HG03469 (cell line): ENCODE results near the gene TRIM41.
A peak's percentile ranks its signal among the peaks of the same experiment; 100 is the strongest.
"Not testable (repeated sequence)": the region's sequence is repeated elsewhere in the genome, so short reads cannot be mapped to it uniquely, and the experiment has no call there.

ENCODE experiments used
- ATAC-seq: cut with Tn5 transposase; IDR thresholded peaks from one replicate; pipeline ENCODE4 v1.9.1; 2021; ENCODE audit warnings: mild to moderate bottlenecking, moderate library complexity, moderate number of reproducible peaks; ENCODE audit not compliant: unreplicated experiment

Gene TRIM41

DNA sequence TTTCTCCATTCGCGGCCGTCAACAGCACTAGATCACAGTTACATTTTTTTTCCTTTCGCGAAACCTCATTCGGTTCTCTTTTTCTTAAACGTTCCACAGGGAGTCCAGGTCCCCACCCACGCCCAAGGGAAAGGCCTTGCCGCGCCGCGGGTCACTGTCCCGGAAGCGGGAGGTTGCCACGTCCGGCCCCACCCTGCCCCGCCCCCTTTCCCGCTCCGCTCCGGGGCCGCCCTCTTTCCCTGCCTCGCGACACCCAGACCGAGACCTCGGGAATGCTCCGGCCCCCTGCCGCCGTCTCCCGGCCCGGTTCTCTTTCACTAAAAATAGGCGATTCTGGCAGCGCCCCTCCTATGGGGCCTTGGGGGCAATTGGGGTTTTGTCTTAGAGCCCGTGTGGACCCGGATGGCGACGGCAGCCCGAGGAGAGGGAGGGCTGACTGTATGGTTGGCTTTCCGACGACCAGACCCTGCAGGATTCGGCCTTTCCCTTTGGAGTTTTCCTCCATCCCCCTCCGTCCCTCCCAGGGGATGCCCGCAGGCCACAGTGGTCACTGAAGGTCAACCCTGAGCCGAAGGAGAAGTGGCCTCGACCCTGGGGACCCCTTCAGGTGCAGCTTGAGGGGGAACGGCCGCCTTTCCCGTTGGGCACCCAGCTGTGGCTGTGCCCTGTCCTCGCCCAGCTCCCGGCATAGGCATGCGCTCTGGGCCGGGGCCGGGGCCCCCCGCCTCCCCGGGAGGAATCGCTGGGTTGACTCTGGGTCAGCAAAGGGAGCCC lies 23.4 kb downstream of the TRIM41 start:
- no peak for ATAC-seq

DNA sequence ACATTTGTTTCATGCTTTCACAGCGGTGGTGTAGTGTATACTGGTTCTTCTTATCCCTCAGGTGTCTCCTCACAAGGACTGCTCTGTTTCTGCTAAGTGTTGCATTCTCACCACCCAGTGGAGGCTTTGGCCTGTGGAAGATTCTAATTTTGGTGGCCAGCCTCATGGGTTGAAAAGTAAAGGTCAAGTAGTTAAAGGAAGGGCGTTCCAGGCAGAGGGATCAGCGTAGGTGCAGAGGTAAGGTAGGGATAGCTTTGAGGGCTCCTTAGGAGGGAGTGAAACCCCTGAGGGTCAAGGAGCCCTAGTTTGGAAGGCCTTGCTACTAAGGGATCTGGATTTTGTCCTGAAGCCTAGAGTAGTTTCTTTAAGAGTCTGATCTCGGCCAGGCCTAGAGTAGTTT lies 25.2 kb downstream of the TRIM41 start:
- ATAC-seq = no peak

DNA sequence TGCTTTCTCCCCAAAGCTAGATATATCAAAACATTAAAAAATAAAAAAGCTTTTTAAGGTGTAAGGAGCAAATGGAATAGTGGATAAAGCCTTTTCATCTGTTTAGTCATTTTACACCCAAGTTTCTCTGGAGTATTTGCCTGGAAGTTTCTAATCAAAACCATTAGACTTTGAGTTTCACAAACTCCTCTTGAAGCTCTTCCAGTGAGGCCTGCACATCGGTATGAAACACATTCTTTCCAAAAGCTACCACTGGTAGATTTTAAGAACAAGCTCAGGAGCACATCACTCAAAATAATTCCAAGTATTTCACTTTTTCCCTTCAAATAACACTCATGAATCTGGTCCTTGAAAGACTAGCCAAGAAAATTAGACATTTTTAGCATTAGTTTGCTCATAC lies 32.2 kb downstream of the TRIM41 start:
- ATAC-seq = no peak

DNA sequence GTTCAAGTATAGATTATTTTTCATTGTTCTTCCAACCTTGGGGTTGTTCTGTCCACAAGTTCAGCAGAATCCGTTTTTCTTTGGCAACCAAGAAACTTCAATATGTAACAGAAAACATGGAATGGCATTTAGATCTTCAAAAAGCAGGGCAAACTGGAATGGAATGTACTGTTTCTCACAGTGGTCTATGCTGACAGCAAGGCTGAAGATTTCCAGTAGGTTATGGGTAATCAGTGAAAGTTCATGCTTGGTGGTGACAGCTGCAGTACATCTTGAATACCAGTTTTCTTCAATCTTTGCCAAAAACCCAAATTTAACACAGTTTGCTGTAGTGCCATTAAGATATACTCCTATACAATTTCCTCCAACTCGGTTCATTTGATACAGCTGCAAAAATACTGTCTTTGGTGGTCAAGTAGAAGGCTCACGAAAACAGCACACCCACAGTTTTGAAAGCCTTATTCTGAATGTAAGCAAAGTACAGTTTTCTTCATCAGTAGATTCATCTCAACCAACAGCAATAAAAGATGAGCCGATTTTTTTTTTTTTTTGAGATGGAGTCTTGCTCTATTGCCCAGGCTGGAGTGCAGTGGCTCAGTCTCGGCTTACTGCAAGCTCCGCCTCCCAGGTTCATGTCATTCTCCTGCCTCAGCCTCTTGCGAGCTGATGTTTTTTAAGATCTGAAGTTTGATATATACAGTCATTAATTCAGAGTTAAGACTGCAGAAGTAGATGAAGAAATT lies 32.9 kb downstream of the TRIM41 start:
- ATAC-seq = no peak

DNA sequence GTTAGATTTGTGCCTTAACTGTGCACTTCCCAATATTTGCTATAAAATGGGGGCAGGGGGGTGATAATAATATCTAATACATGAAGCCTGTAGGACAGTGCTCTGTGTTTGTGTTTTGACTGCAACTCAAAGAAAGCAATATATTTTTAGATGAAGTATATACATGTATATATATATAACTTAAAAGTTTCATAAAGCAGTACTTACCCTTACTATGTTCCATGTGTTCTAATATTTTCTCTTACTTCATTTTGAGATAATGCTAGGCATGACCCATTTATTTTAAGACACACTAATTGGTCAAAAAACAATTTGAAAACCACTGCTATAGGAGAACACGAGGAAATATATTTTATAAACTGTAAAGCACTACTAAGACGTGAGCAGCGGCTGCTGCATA lies 35.5 kb downstream of the TRIM41 start:
- ATAC-seq = no peak

DNA sequence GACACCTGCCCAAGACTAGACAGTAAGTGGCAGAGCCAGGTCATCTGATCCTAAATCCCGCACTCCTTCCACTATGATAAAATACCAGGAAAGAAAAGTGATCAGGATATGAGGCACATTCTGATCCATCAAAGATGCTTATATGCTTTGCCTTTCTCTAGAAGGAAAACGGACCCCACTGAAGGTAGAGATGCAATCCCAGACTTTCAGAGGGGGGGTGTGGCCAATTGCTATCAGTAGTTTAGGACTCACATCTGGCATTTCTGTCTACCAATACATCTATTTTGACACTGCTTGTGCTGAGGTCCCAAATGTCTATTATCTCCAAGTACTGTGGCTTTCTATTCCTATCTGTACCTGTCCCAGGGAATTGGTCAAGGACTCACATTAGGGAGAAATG lies 36.2 kb downstream of the TRIM41 start:
- ATAC-seq = no peak

DNA sequence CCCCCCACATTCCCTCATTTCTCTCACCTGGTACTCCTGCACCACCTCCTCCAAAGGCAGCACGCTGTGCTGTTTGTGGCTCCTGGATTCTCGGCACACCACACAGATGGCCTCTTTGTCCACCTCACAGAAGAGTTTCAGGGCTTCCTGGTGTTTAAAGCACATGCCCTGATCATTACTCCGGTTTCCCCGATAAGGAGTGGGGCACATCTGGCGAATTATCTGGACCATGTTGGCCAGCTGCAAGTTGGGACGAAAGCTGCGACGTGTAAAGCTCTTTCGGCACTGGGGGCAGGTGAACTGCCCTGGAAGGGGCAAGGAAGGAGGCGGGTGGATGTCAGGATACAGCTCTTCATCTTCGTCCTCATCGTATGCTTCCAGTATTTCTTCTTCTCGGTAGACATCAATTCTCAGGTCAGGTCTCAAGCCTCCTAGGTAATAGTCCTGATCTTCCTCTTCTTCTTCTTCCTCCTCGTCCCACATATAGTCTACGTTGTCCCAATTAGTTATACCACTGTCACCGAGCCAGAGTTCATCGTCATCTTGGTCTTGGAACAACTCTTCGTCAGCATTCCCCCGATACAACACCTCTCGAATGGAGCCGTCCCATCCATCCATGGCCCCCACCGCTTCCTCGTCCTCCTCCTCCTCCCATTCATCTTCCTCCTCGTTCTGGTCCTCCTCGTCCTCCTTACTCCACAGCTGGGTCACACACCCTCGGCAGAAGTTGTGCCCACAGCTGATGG lies 37.1 kb downstream of the TRIM41 start:
- no peak for ATAC-seq

DNA sequence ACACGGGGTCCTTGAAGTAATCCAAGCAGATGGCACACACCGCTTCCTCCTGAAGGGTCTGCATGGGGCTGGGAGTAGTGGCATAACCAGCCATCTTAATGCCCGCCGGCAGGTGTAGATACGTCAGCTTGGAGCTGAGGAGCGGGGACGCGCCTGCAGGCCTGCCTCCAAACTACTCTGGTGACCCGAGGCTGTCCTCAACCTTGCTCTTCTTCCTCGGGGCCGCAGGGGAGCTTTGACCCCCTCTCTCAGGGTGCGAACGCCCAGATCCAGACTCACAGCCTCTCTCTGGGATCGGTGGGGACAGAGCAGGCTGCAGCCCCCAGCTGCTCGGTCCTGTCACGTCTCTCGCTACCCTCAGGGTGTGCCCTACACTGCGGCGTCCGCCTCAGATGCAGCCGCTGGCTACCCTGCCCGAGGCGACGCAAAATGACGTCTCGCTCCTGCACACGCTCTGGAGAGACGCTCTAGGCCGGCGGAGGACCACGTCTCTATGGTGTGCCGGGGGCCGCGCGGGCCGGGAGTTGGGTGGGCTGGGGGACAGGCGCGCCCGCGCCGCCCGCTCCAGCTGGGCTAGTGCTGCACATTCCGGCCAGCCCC lies 37.7 kb downstream of the TRIM41 start, which contains the start of gene TRIM52:
TRIM52 (minus strand) TSS at position 424 of the 600 bp plus-strand sequence; CDS start at position 94, 330 bp downstream.
- peak; percentile 78 for ATAC-seq

DNA sequence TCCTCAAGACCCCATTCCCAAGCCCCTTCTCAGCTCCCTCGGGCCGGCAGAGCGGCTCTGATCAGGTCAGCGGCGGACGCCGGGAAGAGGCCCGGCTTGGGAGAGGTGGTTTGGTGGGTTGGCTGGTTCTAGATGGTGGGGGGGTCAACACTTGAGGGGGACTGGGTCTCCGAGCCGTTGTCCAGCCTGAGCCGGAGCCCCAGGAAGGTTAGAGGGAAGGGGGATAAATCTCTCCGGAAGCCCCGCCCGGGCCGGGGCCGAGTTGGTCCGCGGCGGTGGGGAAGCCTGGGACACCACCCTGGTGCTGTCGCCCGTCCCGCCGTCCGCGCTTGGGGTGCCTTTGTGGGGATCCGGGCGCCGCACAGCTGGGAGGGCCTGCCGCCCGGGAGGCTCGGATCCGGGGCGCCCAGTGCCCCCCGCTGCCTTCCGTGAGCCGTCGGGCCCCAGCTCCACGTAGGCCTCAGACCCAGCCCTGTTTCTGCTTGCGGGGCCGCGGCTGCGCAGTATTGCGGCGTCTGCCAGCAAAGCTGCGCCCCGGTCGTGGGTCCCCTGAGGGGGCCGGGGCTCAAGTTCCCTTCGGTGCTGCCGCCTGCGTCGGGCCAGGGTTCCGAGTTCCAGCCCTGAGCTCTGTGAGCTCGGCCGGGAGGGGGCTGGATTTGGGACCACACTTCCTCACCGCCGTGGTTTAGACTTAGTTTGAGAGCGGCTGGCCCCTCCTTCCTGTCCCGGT lies 38.4 kb downstream of the TRIM41 start:
- ATAC-seq = no peak

DNA sequence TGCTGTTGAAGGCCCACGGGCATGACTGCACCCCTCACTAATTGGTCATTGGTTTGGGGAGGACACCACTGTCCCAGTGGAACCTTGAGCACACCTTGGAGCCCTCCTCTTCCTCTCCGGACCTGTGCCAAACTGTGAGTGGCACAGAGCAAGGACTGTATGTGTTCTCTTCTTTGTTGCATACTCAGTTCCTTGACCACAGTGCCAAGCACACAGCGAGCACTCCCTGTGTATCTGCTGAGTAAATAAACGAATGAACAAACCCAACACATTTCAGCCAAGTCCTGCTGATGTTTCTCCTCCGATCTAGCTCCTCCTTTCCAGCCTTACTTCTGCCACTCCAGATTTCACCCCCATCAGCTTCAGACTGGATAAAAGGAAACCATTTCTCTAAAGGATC lies 40.6 kb downstream of the TRIM41 start:
- ATAC-seq = no peak

DNA sequence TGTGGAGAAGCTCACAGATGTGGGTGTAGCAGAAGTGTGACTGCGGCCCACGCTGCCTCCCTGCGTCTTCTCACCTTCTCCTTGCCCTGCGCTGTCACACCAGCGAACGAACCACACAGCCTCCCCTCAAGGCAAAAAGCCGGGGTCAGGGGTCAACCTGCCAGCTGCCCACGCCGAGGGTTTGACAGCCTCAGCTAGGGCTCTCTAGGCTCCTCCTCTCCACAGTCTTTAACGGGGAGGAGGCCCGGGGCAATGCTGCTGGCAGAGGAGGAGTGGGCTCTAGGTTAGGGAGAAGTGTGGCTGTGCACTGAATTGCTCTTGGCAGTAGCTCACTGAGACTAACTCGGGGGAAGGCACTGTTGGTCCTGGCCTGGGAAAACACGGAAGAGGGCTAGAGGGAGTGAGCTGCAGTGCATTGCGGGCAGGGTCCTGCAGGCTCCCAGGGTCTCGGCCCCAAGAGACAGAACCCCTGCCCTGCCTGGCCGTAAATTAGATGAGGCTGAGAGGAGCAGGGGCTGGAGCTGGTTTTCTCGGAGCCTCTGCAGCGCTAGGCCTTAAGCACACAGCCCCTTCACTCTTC lies 42.1 kb downstream of the TRIM41 start:
- ATAC-seq = no peak

DNA sequence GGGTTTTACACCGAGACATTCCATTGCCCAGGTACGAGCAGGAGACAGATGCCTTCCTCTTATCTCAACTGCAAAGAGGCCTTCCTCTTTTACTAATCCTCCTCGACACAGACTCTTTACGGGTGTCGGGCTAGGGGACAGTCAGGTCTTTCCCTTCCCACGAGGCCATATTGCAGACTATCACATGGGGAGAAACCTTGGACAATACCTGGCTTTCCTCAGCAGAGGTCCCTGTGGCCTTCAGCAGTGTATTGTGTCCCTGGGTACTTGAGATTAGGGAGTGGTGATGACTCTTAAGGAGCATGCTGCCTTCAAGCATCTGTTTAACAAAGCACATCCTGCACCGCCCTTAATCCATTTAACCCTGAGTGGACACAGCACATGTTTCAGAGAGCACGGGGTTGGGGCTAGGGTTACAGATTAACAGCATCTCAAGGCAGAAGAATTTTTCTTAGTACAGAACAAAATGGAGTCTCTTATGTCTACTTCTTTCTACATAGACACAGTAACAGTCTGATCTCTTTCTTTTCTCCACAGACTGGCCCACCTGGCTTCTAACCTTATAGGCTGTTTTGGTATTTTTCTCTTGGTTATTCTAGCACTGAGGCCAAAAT lies 44.3 kb downstream of the TRIM41 start:
- ATAC-seq = not testable (repeated sequence)

DNA sequence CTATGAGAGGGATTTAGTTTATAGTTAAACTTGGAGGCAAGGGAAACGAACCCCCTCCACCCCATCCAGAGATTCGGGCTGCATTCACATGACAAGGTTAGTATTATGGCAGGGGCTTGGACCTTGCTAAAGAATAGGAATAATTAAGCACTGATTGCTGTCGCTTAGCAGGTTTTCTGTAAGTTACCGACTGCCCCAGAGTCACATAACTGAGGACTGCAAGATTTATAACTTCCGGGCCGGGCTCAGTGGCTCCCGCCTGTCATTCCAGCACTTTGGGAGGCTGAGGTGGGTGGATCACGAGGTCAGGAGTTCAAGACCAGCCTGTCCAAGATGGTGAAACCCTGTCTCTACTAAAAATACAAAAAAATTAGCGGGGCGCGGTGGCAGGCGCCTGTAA lies 44.8 kb downstream of the TRIM41 start:
- not testable (repeated sequence) for ATAC-seq

DNA sequence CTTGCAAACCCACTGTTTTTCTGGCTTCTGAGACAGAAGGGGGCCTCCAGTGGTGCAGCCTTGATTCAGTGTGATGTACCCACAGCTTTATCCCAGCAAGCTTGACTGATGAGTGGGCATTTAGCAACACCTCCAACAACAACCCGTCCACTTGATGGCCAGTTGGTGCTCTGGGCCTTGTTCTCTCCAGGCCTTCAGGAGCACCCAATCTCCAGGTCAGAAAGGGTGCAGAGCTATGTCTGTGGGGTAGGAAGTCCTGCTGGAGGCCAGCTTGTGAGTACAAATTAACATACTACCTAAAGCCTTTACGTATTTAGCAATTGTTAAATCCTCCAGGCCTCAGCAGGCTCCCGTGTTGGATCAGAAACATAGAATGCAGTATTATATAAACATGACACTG lies 48.0 kb downstream of the TRIM41 start:
- ATAC-seq = no peak

DNA sequence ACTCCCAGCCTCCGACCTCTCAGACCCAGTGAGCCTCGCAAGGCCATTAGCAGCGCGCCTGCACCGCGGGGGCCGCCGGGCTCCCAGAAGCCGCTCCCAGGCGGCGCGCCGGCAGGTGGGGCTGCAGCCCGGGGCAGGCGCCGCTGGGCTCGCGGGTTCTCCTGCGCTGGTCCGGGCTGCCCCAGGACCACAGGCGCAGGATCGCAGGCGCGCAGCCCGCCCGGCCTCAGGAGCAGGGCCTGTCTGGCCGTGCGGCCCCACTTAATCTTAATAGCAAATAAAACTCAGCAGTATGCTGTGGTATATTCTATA lies 50.3 kb downstream of the TRIM41 start:
- not testable (repeated sequence) for ATAC-seq

DNA sequence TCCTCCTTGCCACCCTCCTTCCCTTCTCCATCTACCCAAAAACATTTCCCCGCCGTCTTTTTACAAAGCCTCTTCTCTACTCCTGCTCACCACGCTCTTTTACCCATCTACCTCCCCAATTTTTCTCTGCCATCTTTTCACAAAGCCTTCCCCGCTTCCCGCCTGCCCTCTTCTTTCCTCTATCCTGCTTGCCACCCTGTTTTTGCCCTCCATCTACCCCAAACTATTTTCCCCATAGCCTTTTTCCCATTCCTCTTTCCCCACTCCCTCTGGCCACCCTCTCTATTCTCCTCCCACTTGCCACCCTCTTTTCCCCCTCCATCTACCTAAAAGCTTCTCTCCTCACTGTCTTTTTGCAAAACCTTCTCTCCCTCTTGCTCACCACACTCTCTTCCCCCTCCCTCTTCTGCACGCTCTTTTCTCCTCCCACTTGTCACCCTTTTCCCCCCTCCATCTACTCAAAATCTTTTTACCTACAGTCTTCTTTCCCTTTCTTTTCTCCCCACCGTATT lies 57.2 kb downstream of the TRIM41 start:
- ATAC-seq = no peak

DNA sequence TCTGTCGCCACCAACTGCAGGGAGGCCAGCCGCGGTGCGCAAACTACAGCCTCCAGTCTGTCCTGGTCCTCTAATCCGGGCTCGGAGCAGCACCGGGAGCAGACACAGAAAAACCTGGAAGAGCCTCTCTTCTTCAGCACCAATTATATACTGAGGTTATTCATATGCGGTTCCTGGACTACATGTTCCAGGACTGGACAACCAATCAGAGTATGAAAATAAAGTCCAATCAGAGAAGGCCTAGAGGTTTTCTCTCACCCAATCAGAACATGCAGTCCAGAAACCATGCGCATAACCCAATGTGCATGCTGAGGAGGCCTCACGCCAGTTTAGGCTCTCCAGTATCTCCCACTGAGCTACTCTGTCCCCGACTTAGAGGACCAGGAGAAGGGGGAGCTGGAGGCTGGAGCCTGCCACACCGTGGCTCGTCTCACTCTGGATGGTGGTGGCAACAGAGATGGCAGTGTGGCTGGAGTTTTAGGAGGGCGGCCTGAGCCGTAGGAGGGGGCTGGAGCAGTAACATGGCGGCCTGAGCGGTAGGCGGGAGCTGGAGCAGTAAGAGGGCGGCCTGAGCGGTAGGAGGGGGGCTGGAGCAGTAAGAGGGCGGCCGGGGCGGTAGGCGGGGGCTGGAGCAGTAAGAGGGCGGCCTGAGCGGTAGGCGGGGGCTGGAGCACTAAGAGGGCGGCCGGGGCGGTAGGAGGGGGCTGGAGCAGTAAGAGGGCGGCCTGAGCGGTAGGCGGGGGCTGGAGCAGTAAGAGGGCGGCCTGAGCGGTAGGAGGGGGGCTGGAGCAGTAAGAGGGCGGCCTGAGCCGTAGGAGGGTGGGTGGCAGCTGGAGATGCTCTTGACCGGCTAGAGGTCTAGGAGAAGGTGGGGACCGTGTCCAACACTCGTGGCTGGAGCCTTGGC lies 58.2 kb downstream of the TRIM41 start:
- no peak for ATAC-seq

DNA sequence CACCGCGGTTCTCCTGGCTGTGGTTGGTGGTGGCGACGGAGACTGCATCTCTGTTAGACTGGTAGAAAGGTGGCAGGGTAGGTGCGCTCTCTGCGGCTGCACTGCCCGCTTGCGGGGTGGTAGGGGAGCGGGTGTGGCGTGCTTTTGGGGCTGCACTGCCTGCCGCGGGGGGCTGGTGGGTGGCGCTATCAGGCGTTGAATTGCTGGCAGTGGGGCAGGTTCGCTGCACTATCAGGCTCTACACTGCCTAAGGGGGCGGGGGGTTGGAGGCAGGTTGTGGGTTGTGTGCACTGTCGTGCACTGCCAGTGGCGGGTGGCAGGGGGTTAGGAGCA lies 58.9 kb downstream of the TRIM41 start:
- ATAC-seq = no peak

DNA sequence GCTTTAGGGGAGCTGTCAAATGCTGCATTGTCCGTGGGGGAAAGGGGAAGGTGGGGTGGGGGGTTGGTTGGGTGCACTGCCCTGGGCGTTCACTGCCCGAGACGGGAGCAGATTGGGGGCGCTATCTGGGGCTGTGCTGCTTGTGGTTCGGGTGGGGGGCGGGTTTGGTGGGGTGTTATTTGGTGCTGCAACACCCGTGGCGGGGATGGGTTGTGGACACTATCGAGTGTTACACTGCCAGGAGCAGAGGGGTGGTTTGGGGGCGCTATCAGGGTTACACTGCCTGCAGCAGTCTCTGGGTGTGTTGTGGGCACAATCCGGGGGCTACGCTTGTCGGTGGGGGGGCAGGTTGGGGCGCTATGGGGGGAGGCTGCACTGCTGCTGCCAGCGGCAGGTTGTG lies 59.3 kb downstream of the TRIM41 start:
- not testable (repeated sequence) for ATAC-seq
